Measurements from ENCODE around the gene SLC6A1. TPM values are rescaled to one million over a fixed set of nuclear protein-coding genes. Genes with fewer than 3 reads are reported as not detected.

The SLC6A1 gene
- total RNA-seq, 2 donors from 2014 or later = 0.05 to 0.21 TPM

GRCh38 chr3:11019116-11019819 lies 26.7 kb downstream of the SLC6A1 start:
- Histone ChIP-seq H3K9me3 (no peaks in the 10 kb centered on the region), H3K4me1 (no peaks in the 10 kb centered on the region), H3K27me3 (no peaks in the 10 kb centered on the region), H3K4me3 (no peak overlapping the region), H3K36me3 (no peaks in the 10 kb centered on the region), H3K9ac (ENCODE audit: low read depth in 2 of 2, low read length in 2 of 2) (no peak overlapping the region), H3K27ac (no peak overlapping the region)
- intact Hi-C loops (cut with DNase I) = no loop called here
- no peak for TF ChIP-seq CTCF (IDR thresholded peaks at IDR 0.05)
- DNase-seq = no peak

- Histone ChIP-seq H3K9ac (ENCODE audit: low read depth in 2 of 2, low read length in 2 of 2) (no peak overlapping the region), H3K4me1 (no peaks in the 10 kb centered on the region), H3K27me3 (no peaks in the 10 kb centered on the region), H3K27ac (no peak overlapping the region), H3K36me3 (no peaks in the 10 kb centered on the region), H3K4me3 (no peak overlapping the region), H3K9me3 (no peaks in the 10 kb centered on the region)
- intact Hi-C loops (cut with DNase I) = no loop called here
- TF ChIP-seq CTCF (IDR thresholded peaks at IDR 0.05) = no peak
- DNase-seq = no peak
Observed at GRCh38 chr3:11020764-11021163, 28.2 kb downstream of the SLC6A1 start.

GRCh38 chr3:11021611-11022011 lies 29.1 kb downstream of the SLC6A1 start:
- Histone ChIP-seq H3K27ac (no peak overlapping the region), H3K36me3 (no peaks in the 10 kb centered on the region), H3K4me1 (no peaks in the 10 kb centered on the region), H3K27me3 (no peaks in the 10 kb centered on the region), H3K4me3 (no peak overlapping the region), H3K9ac (ENCODE audit: low read depth in 2 of 2, low read length in 2 of 2) (no peak overlapping the region), H3K9me3 (no peaks in the 10 kb centered on the region)
- TF ChIP-seq CTCF (IDR thresholded peaks at IDR 0.05) = no peak
- intact Hi-C loops (cut with DNase I) = no loop called here
- no peak for DNase-seq

- H3K9me3 ChIP-seq = no peaks in the 10 kb centered on the region
- intact Hi-C loops (cut with DNase I) = no loop called here
- no peak overlapping the region for H3K9ac ChIP-seq (ENCODE audit: low read depth in 2 of 2, low read length in 2 of 2)
- H3K4me1 ChIP-seq = no peaks in the 10 kb centered on the region
- no peak overlapping the region for H3K27ac ChIP-seq
- no peak for TF ChIP-seq CTCF (IDR thresholded peaks at IDR 0.05)
- H3K27me3 ChIP-seq = no peaks in the 10 kb centered on the region
- no peak for DNase-seq
- no peaks in the 10 kb centered on the region for H3K36me3 ChIP-seq
- no peak overlapping the region for H3K4me3 ChIP-seq
Observed at GRCh38 chr3:11022115-11022514, 29.6 kb downstream of the SLC6A1 start.

- H3K36me3 ChIP-seq = no peaks in the 10 kb centered on the region
- no peaks in the 10 kb centered on the region for H3K4me1 ChIP-seq
- H3K9ac ChIP-seq (ENCODE audit: low read depth in 2 of 2, low read length in 2 of 2) = no peak overlapping the region
- intact Hi-C loops (cut with DNase I) = no loop called here
- DNase-seq = no peak
- no peaks in the 10 kb centered on the region for H3K27me3 ChIP-seq
- no peak for TF ChIP-seq CTCF (IDR thresholded peaks at IDR 0.05)
- no peak overlapping the region for H3K4me3 ChIP-seq
- H3K9me3 ChIP-seq = no peaks in the 10 kb centered on the region
- H3K27ac ChIP-seq = no peak overlapping the region
Observed at GRCh38 chr3:11024181-11024580, 31.6 kb downstream of the SLC6A1 start.
